ENCODE data around the gene PEAR1. TPM values are rescaled to one million over a fixed set of nuclear protein-coding genes. Genes with fewer than 3 reads are reported as not detected.

The PEAR1 gene
- total RNA-seq, 1 experiment from 2014 or later = 0.27 TPM

DNA sequence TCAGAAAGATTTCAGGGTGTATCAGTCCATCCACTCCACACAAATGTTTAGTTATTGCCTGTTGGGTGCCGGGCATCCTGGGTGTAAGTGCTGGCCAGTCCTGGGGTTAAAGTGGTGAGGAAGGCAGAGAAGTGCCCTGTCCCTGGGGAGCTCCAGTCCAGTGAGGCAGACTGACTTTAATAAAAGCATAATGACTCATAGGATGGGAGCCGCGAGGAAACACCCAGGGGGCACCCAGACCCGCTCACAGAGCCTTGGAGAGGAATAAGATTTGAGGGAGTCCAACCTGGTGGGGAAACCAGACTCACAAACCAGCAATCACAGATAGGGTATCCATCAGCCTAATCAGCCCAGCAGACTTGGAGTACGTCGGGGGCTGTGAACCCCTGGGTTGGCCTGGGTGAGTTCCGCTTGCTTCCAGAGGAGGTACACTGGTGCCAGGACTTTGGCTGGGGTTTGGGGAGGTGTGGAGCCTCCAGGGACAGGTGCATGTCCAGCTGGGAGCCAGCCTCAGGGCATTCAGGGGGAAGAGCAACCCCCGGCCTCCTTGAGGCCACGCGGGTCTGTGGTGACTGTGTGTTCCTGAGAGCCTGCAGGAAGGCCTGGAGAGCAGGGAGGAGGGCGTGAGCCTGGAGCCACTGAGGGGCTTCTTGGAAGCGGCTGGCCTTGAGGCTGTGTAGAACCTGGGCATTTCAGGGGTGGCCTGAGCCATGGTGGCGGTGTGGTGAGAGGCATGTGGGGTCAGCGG is 3.7 kb downstream of the PEAR1 start:
- DNase-seq (ENCODE audit: extremely low read depth, low read depth) = peak; percentile 35

DNA sequence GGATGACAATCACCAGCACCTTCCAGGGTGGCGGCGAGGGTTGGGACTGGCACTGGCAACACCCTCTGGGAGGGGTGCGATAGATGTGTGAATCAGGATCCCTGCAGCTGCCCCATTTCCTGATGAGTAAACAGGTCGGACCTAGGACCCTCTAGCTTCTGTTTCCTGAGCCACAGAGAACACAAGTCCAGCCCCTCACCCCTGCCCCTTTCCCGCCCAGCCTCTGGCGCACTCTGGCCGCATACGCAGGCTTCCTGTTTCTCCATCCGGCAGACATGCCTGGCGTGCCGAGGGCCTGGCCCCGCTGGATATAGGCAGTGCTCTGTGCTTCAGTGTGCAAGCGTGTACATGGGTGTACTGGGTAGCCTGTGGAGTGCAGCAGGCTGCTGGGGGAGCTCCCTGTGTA is 4.6 kb downstream of the PEAR1 start:
- no peak for DNase-seq (ENCODE audit: extremely low read depth, low read depth)

DNA sequence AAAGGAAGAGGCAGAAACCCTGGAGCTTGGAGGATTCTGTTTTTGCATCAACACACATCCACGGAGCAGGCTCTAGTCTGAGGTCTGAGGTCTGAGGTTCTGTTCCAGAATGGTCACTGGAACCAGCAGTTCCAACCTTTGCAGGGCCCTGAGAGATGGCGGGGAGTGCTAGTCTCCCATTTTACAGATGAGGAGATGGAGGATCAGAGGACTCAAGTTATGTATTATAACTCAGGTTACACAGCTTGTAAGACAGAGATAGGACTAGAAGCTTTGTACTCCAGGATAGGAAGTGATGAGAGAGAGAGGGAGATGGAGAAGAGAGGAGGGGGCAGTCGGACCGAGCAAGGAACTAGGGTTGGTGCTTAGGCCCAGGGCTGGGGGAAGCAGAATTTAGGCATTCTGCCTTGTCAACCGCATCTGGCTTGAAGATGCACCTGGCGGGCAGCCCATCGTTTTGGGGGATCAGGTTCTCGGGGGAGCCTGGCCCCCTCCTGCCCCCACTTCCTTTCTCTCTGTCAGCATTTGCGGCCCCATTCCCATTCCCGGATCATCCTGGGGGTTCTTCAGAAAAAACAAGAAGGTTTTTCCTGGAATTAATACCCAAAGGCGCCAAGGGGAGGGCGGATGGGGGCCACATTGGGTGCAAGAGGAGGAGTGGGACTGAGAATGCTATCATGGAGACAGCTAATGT is 5.6 kb downstream of the PEAR1 start:
- no peak for DNase-seq (ENCODE audit: extremely low read depth, low read depth)

DNA sequence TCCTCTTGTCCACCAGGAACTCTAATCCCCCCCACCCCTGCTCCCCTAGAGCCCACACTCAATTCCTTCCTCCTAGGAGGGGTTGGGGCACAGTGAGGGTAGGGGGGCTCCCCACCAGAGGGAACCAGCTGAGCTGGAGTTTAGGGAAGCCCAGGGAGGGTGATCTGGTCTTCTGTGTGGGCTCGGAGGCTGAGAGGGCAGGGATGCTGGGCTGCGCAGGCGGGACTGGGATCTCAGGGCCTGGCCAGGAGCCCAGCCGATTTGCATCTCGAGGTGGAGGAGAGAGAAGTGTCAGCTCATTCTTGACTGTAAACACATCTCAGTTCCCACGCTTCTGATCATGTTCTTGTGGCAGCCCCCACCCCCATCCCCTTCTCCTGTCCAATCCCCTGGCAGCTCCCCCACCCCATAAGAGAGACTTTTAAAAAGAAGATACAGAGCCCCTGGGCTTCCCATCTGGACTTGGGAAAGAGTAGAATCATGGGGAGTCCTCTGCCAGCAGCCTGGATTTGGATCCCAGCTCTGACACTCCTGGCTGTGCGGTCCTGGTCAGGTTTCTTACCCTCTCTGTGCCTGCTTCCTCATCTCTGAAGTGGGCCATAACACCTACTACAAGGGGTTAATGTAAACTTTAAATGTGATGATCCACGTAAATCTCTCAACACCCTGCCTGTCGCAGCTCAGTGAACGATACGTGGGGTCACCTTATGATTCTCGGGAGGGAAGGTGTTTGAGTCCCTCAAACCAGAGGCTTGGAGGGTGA is 6.6 kb downstream of the PEAR1 start:
- DNase-seq (ENCODE audit: extremely low read depth, low read depth) = no peak

DNA sequence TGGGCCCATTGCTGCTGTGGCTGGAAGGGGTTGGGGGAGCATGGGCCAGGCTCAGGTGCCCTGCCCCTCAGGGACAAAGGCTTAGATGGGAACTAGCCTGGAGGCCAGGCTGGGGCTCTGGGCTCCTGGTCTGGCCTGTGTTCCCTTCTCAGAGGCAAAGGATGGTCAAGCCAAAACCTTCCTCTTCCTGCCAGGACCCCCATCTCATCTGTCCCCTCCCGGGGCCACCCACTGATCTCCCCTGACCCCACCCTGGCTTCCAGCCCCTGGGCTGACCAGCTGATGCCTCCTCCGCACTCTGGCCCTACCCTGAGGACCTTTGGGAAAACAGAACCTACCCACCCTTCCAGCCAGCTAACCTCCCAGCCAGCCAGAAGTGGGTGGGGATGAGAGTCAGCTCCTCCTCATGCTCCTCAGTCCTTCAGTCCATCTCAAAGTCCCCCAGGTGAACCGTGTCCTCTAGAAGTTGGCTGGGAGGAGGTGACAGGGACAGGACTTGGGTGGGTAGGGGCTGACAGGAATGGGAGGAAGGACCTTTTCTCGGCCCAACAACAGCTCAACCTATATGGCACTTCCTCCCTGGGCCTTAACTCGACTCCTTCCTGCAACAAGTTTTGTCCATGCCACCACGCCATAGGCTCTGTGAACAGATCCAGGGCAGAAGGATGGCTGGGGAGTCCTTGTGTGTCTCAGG is 7.5 kb downstream of the PEAR1 start:
- DNase-seq (ENCODE audit: extremely low read depth, low read depth) = no peak

DNA sequence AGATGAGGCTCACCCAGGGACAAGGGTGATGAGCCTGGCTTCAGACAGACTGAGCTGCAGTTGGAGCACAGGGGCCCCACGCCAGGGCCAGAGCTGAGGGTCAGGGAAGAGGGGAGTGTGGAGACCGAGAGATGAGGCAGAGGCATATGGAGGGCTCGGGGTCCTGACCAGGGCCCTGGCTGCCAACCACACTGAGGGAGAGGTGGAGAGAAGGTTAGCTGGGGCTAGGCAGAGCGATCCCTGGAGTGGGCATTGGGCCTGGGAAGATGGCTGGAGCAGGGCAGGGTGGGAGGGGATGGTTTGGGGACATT is 8.0 kb downstream of the PEAR1 start:
- no peak for DNase-seq (ENCODE audit: extremely low read depth, low read depth)

DNA sequence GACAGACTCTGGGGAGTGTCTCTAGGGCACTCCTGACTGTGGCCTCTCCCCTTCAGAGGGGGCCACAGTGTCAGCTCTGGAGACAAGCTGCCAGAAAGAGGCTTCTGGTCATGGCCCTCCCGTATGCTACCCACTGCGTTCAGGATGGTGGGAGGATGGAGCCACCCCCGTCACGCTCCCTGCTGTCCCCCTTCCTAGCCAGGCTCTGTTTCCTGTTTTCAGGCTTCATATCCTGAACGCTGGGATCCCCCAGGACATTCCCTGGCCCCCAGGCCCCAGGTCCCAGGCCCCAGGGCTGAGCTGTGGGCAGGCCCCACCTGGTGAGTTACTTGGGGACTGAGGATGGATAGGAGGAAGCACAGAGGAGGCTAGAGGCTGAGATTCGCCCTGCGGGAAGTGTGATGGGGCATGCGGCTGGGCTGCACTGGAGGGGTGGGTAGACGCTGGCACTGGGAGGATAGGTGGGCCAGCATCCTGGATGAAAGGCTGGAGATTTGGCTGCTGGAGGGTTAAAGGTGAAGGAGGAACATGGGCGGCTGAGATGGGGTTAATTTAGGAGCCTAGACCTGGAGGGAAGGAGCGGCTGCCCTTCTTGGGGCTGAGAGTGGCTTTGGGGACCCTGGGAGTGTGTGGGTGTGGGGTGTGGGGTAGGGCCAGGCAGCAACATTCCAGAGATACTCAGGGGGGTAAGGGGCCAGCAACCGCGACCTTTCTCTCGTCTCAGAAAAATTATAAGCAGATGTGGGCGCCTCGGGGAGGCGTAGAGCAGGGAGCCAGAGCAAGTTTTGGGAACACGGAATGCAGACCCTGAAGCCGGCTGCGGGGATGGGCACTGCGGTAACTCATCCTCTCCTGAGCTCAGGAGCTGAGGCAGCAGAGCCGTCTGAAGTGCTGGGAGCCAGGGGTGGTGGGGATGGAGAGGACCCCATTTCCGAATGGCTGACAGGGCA is 8.7 kb downstream of the PEAR1 start:
- DNase-seq (ENCODE audit: extremely low read depth, low read depth) = no peak

DNA sequence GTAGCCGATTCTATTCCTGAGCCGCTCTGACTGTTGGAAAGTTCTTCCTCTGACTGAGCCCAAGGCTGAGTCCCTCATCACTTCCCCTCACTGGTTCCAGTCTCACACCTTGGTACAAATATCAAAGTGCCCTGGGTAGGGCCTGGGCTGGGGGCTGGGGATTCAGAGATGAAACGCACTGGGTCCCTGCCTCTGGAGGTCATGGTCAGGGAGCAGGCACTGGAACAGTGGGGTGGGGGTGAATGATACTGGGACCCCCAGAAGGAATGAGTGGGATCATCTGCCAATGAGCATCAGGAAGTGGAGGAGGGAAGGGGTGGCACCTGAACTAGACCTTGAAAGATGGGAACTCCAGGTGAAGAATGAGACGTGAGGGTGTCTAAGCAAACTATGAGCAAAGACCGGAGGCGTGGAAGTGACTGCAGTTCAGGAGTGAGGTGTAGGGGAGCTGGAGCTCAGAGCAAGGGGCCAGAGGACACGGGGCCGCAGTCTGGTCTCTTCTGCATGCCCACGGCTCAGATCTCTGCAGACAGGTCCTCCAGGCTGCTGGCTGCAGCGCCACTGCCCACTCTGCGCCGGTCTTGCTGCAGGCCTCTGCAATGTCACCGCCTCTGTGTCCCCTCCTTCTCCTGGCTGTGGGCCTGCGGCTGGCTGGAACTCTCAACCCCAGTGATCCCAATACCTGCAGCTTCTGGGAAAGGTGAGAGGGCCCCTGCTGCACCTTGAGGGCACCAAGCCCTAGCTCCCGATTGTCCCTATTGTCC is 10.0 kb downstream of the PEAR1 start:
- DNase-seq (ENCODE audit: extremely low read depth, low read depth) = no peak

DNA sequence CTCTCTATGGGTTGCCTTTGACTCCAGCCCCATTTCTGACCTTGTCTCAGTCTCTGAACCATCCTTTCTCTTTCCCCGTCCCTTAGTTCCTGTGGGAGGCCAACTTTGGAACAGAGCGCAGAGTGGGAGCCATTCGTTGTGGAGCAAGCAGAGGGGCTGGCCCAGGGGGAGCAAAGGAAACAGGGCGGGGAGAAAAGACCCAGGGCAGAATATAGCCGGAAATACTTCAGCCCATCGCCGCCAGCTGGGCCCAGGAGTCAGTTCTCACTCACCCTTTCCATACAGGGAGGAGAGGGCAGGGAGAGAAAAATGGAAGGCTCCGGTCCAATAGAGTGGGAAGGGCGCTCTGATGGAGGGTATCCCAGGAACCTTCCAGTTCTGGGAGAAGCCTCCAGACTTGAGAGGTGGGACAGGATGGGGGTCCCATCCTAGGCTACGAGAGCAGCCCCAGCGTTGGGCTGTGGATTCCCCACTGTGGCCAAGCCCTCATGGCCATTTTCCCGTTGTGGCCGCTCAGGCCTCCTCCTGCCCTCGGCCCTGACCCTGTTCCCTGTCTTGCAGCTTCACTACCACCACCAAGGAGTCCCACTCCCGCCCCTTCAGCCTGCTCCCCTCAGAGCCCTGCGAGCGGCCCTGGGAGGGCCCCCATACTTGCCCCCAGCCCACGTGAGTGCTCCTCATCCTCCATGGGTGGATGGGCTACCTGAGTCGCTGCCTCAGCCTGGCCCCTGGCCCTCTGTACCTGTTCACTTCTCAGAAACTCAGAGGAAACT is 10.9 kb downstream of the PEAR1 start:
- no peak for DNase-seq (ENCODE audit: extremely low read depth, low read depth)

DNA sequence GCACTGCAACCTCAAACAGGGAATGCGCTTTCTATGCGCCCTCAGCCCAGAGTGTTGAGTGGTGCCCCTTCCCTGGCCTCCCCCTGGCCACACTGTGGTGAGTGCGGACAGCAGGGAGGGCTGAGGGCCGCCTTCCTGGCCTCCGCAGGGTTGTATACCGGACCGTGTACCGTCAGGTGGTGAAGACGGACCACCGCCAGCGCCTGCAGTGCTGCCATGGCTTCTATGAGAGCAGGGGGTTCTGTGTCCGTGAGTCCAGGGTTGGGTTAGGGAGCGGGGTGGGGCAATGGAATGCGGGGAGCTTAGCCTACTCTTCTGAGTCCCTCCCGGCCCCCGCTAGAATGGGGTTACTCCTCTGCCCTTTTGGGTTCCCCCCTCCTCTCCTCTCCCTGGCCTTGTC is 11.7 kb downstream of the PEAR1 start:
- no peak for DNase-seq (ENCODE audit: extremely low read depth, low read depth)

DNA sequence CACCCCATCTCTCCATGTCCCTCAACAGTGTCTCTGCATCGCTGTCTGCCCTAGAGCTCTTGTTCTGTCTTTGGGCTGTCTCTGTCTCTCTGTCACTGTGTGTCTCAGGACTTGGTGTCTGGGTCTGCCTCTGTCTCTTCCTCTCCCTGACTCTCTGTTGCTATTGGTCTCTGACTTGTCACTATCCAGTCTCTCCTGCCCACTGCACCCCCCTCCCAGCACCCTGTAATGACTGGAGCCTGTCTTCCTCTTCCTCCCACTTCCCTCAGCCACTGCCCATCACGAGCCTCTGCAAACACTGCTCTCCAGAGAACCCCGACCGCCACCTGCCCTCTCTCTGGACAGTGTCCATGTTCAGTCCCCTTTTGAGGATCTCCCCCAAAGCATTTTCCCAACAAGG is 12.1 kb downstream of the PEAR1 start:
- DNase-seq (ENCODE audit: extremely low read depth, low read depth) = no peak

DNA sequence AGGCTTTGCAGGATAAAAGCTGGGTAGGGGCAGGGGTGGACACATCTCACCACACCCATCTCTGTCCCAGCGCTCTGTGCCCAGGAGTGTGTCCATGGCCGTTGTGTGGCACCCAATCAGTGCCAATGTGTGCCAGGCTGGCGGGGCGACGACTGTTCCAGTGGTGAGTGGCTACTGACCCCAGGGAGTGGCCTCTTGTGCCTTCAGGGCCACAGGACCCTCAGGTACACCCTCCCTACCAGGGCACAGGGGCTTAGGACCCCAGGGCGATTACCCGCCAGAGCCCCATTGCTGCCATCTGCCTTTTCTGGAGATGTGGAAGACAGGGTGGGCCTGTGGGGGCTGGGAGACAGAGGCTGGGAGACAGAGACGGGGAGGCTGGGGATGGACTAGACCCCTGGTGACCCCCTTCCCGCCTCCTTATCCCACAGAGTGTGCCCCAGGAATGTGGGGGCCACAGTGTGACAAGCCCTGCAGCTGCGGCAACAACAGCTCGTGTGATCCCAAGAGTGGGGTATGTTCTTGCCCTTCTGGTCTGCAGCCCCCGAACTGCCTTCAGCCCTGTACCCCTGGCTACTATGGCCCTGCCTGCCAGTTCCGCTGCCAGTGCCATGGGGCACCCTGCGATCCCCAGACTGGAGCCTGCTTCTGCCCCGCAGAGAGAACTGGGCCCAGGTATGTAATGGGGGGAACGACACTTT is 12.8 kb downstream of the PEAR1 start:
- DNase-seq (ENCODE audit: extremely low read depth, low read depth) = no peak

DNA sequence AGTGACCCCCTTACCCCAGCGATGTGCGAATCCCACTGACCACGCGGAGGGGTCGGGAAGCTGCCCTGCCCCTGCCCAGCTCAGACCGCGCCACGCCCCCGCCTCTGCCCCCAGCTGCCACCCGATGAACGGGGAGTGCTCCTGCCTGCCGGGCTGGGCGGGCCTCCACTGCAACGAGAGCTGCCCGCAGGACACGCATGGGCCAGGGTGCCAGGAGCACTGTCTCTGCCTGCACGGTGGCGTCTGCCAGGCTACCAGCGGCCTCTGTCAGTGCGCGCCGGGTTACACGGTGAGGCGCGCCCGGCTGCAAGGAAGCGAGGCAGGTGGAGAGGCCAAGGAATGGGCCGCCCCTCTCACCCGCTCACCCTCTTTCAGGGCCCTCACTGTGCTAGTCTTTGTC is 15.0 kb downstream of the PEAR1 start:
- DNase-seq (ENCODE audit: extremely low read depth, low read depth) = no peak

DNA sequence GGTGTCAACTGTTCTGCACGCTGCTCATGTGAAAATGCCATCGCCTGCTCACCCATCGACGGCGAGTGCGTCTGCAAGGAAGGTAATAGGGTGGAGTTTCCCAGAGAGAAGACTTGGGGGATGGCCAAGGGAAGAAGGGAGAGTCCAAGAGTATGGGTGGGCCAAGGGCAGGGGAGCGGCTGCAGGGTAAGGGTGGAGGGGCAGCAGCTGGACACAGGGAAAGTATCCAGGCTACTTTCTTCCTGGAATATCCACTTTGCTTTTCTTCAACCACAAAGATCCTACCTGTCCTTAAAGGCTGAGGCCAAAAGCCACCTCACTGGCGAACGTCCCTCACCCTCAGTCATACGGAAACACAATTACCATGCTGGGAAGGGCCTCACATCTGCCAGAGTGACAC is 15.4 kb downstream of the PEAR1 start:
- no peak for DNase-seq (ENCODE audit: extremely low read depth, low read depth)

DNA sequence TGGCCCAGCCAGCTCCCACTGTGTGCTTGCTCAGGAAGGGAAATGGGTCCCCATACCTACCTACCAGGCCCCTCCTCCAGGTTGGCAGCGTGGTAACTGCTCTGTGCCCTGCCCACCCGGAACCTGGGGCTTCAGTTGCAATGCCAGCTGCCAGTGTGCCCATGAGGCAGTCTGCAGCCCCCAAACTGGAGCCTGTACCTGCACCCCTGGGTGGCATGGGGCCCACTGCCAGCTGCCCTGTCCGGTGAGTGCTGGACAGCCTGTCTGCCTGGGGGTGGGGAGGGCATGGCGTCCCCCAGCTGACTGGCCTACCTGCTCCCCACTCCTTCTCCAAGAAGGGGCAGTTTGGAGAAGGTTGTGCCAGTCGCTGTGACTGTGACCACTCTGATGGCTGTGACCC is 16.2 kb downstream of the PEAR1 start:
- no peak for DNase-seq (ENCODE audit: extremely low read depth, low read depth)

DNA sequence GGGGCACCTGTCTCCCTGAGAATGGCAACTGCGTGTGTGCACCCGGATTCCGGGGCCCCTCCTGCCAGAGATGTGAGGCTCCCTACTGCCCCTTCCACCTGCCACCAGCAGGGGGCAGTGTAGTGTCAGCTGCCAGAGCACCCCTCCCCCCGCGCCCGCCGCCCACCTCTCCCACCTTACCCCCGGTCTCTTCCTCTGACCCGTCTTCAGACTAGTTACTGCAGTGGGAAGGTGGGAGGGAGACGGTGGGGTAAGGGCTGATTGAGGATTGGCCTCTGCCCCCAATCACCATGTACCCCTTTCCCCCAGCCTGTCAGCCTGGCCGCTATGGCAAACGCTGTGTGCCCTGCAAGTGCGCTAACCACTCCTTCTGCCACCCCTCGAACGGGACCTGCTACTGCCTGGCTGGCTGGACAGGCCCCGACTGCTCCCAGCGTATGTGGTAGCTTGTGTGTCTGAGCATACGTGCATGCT is 16.8 kb downstream of the PEAR1 start:
- DNase-seq (ENCODE audit: extremely low read depth, low read depth) = peak; percentile 30

DNA sequence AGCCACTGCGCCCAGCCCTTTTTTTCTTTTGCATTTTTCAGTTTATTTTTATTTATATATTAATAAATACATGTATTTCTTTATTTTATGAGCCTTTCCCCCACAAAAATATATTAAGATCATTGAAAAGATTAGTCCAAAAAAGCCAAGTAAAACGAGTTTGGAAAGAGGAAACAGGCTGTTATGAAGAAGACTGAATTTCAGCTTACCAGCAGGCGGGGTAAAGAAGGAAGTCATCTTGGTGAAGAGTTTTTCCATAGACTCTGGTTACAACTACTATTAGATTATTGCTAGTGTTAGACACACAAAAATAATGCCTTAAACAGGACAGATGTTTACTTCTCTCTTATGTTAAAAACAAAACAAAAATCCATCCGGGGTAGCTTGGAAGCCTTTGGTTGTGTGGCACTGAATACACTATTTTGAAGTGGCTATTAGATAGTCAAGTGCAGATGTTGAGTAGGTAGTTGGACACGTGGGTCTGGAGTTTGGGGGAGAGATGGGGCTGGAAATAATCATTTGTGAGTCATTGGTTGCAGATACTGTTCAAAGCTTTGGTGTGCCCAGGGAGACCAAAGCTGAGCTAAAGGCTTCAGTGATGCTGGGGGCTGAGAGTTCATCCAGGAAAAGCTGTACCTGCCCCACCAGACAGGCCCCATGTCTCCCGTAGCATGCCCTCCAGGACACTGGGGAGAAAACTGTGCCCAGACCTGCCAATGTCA is 18.2 kb downstream of the PEAR1 start:
- DNase-seq (ENCODE audit: extremely low read depth, low read depth) = no peak
